NCI-H446 treated with DMSO at 0.1 percent for 48 hours (cell line): ENCODE data around the gene GGA1.
"Not testable (repeated sequence)": the region's sequence is repeated elsewhere in the genome, so short reads cannot be mapped to it uniquely, and the experiment has no call there.

ENCODE experiments used
- DNase-seq: peaks from one replicate; lab custom pipeline; 2025; lab: John Stamatoyannopoulos, UW

The GGA1 gene

GRCh38 chr22:37609240-37610152 lies 862 bp downstream of the GGA1 start:
- DNase-seq = no peak

GRCh38 chr22:37610153-37610475 lies 1.5 kb downstream of the GGA1 start:
- not testable (repeated sequence) for DNase-seq

- no peak for DNase-seq
Observed at GRCh38 chr22:37610480-37611129, 2.0 kb downstream of the GGA1 start.

- DNase-seq = no peak
Observed at GRCh38 chr22:37611207-37611606, 2.6 kb downstream of the GGA1 start.

GRCh38 chr22:37616201-37617083 lies 7.8 kb downstream of the GGA1 start:
- no peak for DNase-seq

- no peak for DNase-seq
Observed at GRCh38 chr22:37617431-37617830, 8.8 kb downstream of the GGA1 start.

GRCh38 chr22:37618072-37618656 lies 9.5 kb downstream of the GGA1 start:
- DNase-seq = no peak

GRCh38 chr22:37618674-37619073 lies 10.0 kb downstream of the GGA1 start:
- DNase-seq = no peak

GRCh38 chr22:37619991-37620390 lies 11.4 kb downstream of the GGA1 start:
- no peak for DNase-seq

GRCh38 chr22:37621352-37621860 lies 12.8 kb downstream of the GGA1 start:
- no peak for DNase-seq

GRCh38 chr22:37623075-37624016 lies 14.7 kb downstream of the GGA1 start:
- no peak for DNase-seq

- no peak for DNase-seq
Observed at GRCh38 chr22:37624017-37624365, 15.4 kb downstream of the GGA1 start.

GRCh38 chr22:37624876-37625275 lies 16.2 kb downstream of the GGA1 start:
- DNase-seq = no peak

GRCh38 chr22:37625737-37626136 lies 17.1 kb downstream of the GGA1 start:
- no peak for DNase-seq

GRCh38 chr22:37626144-37626543 lies 17.5 kb downstream of the GGA1 start:
- no peak for DNase-seq

- no peak for DNase-seq
Observed at GRCh38 chr22:37626556-37627075, 18.0 kb downstream of the GGA1 start.

- no peak for DNase-seq
Observed at GRCh38 chr22:37627121-37627520, 18.5 kb downstream of the GGA1 start.

GRCh38 chr22:37627545-37627944 lies 18.9 kb downstream of the GGA1 start:
- DNase-seq = no peak

GRCh38 chr22:37628830-37629229 lies 20.2 kb downstream of the GGA1 start:
- DNase-seq = no peak

GRCh38 chr22:37629928-37630327 lies 21.3 kb downstream of the GGA1 start:
- no peak for DNase-seq
